ENCODE data around the gene TLE4. TPM values are rescaled to one million over a fixed set of nuclear protein-coding genes. Genes with fewer than 3 reads are reported as not detected.

The TLE4 gene
- total and polyA plus RNA-seq, 10 of the 15 experiments (the other 5 are each of a cell fraction or from before 2014, with no cell fraction given), result 5.3 to 53.3 (median 23.3) TPM

DNA sequence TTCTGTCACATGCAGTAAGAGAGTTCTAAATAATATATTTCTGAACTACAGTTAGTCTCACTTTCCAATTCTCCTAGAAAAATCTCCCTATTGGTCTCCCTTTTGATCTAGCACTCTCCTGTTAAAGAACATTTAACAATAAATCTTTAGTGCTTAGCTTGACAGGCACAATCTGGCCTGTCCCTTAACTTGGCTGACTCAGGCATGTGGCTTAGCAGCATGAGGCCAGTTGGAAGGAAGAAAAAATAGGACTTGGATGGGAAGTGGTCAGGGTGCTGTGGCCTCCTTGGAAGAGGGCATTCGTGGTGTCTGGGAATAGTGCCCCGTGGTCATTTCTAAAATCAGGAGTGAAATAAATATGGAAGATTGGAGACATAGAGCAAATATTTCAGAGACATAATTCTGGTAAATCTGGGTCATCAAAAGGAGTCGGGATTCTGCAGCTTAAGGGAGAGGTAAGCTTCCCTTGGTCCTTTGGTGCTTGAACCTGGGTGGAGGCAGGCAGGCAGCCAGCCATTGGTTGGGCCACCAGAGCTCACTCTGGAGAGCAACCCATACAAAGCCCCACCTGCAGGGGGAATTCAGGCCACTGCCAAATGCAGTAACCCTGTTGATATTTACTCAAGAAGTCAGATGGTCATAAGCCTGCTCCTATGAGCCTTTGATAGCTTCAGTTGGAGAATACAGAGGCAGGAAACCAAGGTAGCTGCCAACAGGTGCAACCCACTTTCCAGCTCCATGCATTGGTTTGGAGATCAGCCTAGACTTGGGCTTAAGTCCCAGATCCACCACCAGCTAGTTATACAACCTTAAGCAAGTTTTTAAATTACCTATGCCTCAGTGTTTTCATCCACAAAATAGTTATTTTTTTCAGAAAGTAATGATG, 28.8 kb upstream of the TLE4 start:
- intact Hi-C loops (cut with micrococcal nuclease; ENCODE audit: unreplicated experiment) (no loop called here), in situ Hi-C loops (cut with MboI) (no loop called here)
- BruUV-seq (replicated peaks), result no TSS peak
- Histone ChIP-seq H3K9me3 (replicated peaks; ENCODE audit: control insufficient read depth, insufficient read depth, low read length) (no peaks in the 10 kb centered on the region), H4K20me1 (ENCODE audit: control insufficient read depth, insufficient read depth) (no peaks in the 10 kb centered on the region), H3K36me3 (ENCODE audit: control insufficient read depth in 2 of 2, insufficient read depth in 2 of 2, low read length in 1 of 2) (no peaks in the 10 kb centered on the region), H3K4me2 (ENCODE audit: control insufficient read depth, insufficient read depth) (no peak overlapping the region), H3K27me3 (replicated peaks in 1 of 2; ENCODE audit: control insufficient read depth in 2 of 2, insufficient read depth in 2 of 2, low read length in 1 of 2) (no peaks in the 10 kb centered on the region), H3K4me3 (no peak overlapping the region), H2AFZ (ENCODE audit: control insufficient read depth, low read depth, low read length) (no peak overlapping the region), H3K79me2 (ENCODE audit: control insufficient read depth, insufficient read depth, low read length) (no peaks in the 10 kb centered on the region), H3K4me1 (ENCODE audit: control insufficient read depth, insufficient read depth, low read length) (no peaks in the 10 kb centered on the region), H3K27ac (ENCODE audit: control insufficient read depth, insufficient read depth) (no peak overlapping the region), H3K9ac (ENCODE audit: control insufficient read depth, insufficient read depth, low read length) (no peak overlapping the region)
- ChIA-PET CTCF (no interaction called here), POLR2A (no interaction called here), SMC1A (ENCODE audit: uncharacterized antibody, unreplicated experiment) (no interaction called here), RAD21 (ENCODE audit: unreplicated experiment) (no interaction called here)
- FAIRE-seq (no peak), ATAC-seq (no peak), DNase-seq (ENCODE audit: low read depth, low spot score) (no peak)
- WGBS (ENCODE audit: insufficient coverage, insufficient replicate concordance, low lambda C conversion rate, missing lambda C conversion rate), result 7% methylated on average over 3 of the region's 3 CpGs
- TF ChIP-seq TCF3 (IDR thresholded peaks at IDR 0.05; ENCODE audit: borderline replicate concordance, insufficient read depth, low read depth, low read length) (no peak), MLLT1 (IDR thresholded peaks at IDR 0.05) (no peak), ZBTB11 (CRISPR knock-in tag; IDR thresholded peaks at IDR 0.05) (no peak), ZNF384 (IDR thresholded peaks at IDR 0.05; ENCODE audit: borderline replicate concordance, low read depth, low read length) (no peak), POLR2AphosphoS5 (IDR thresholded peaks at IDR 0.05; ENCODE audit: low read length) (no peak), HDAC6 (IDR thresholded peaks at IDR 0.05; ENCODE audit: unreplicated experiment) (no peak), PAX5 (IDR thresholded peaks at IDR 0.05; ENCODE audit: borderline replicate concordance, low read depth, low read length) (no peak), MTA2 (IDR thresholded peaks at IDR 0.05; ENCODE audit: low read depth) (no peak), KLF5 (IDR thresholded peaks at IDR 0.05; ENCODE audit: partially characterized antibody) (no peak), FOS (IDR thresholded peaks at IDR 0.05; ENCODE audit: borderline replicate concordance, extremely low read depth, insufficient read length) (no peak), BRCA1 (IDR thresholded peaks at IDR 0.05; ENCODE audit: low read depth, low read length) (no peak)
- TF ChIP-seq, protein P1, sequence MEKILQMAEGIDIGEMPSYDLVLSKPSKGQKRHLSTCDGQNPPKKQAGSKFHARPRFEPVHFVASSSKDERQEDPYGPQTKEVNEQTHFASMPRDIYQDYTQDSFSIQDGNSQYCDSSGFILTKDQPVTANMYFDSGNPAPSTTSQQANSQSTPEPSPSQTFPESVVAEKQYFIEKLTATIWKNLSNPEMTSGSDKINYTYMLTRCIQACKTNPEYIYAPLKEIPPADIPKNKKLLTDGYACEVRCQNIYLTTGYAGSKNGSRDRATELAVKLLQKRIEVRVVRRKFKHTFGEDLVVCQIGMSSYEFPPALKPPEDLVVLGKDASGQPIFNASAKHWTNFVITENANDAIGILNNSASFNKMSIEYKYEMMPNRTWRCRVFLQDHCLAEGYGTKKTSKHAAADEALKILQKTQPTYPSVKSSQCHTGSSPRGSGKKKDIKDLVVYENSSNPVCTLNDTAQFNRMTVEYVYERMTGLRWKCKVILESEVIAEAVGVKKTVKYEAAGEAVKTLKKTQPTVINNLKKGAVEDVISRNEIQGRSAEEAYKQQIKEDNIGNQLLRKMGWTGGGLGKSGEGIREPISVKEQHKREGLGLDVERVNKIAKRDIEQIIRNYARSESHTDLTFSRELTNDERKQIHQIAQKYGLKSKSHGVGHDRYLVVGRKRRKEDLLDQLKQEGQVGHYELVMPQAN (conservative IDR thresholded peaks at IDR 0.05), result no peak
- TF ChIP-seq, protein P2, sequence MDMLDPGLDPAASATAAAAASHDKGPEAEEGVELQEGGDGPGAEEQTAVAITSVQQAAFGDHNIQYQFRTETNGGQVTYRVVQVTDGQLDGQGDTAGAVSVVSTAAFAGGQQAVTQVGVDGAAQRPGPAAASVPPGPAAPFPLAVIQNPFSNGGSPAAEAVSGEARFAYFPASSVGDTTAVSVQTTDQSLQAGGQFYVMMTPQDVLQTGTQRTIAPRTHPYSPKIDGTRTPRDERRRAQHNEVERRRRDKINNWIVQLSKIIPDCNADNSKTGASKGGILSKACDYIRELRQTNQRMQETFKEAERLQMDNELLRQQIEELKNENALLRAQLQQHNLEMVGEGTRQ (IDR thresholded peaks at IDR 0.05; ENCODE audit: borderline replicate concordance, low read depth, low read length), result no peak
- TF ChIP-seq, protein P3, sequence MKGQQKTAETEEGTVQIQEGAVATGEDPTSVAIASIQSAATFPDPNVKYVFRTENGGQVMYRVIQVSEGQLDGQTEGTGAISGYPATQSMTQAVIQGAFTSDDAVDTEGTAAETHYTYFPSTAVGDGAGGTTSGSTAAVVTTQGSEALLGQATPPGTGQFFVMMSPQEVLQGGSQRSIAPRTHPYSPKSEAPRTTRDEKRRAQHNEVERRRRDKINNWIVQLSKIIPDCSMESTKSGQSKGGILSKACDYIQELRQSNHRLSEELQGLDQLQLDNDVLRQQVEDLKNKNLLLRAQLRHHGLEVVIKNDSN (IDR thresholded peaks at IDR 0.05; ENCODE audit: borderline replicate concordance, extremely low read length, insufficient read depth, low read depth, low read length), result no peak
